ENCODE measurements around the gene KMT2E.
A peak's percentile ranks its signal among the peaks of the same experiment; 100 is the strongest.

KMT2E gene

DNA sequence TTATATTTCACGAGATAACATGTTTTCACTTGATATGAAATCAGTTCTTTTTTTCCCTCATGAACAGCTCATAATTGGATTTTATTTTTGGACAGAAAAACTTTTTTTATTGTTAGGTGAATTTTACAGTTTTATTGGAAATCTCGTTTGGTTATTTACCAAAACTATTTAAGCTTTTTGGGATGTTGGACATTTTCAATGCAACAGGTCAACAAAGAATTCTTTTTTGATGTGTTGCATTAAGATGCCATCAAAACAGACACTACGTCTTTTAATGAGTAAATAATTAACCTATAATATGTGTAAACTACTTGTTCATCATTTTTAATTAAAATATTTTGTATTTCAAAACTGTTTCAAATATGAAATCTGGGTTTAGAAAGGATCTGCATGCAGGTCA, 5.3 kb downstream of the KMT2E start:
- peaks cover 56% of the 10 kb centered on the region for H4K20me1 ChIP-seq (ENCODE audit: insufficient read depth, low read length)
- no peak for TF ChIP-seq EZH2 (IDR thresholded peaks at IDR 0.05; ENCODE audit: borderline replicate concordance, low read depth, low read length, severe bottlenecking)
- TF ChIP-seq, protein P1, sequence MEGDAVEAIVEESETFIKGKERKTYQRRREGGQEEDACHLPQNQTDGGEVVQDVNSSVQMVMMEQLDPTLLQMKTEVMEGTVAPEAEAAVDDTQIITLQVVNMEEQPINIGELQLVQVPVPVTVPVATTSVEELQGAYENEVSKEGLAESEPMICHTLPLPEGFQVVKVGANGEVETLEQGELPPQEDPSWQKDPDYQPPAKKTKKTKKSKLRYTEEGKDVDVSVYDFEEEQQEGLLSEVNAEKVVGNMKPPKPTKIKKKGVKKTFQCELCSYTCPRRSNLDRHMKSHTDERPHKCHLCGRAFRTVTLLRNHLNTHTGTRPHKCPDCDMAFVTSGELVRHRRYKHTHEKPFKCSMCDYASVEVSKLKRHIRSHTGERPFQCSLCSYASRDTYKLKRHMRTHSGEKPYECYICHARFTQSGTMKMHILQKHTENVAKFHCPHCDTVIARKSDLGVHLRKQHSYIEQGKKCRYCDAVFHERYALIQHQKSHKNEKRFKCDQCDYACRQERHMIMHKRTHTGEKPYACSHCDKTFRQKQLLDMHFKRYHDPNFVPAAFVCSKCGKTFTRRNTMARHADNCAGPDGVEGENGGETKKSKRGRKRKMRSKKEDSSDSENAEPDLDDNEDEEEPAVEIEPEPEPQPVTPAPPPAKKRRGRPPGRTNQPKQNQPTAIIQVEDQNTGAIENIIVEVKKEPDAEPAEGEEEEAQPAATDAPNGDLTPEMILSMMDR (IDR thresholded peaks at IDR 0.05; ENCODE audit: borderline replicate concordance, extremely low read depth, low read length, poor library complexity, severe bottlenecking), result no peak
- no peak overlapping the region for H2AFZ ChIP-seq (ENCODE audit: low read depth, low read length)
- no peak overlapping the region for H3K27ac ChIP-seq (ENCODE audit: low read length)
- no peaks in the 10 kb centered on the region for H3K27me3 ChIP-seq (ENCODE audit: insufficient read depth, low read length, poor library complexity)
- no peak for DNase-seq
- no peak for ATAC-seq (ENCODE audit: insufficient read depth, low read depth)
- no peaks in the 10 kb centered on the region for H3K9me3 ChIP-seq (ENCODE audit: insufficient read depth, low read length, severe bottlenecking)
- peak overlapping the region; percentile 62; the same call in 1 of the 2 replicates for H3K4me2 ChIP-seq (ENCODE audit: insufficient read depth, low read length)
- H3K79me2 ChIP-seq (ENCODE audit: insufficient read depth, low read length), result peaks cover 99% of the 10 kb centered on the region
- no peak overlapping the region for H3K4me3 ChIP-seq (ENCODE audit: low read depth in 1 of 2, low read length in 2 of 2)
- H3K4me1 ChIP-seq (ENCODE audit: insufficient read depth, low read length), result peaks cover 61% of the 10 kb centered on the region
- no peak overlapping the region; the same call in 1 of the 2 replicates for H3K9ac ChIP-seq (ENCODE audit: low read depth, low read length)
- peaks cover 18% of the 10 kb centered on the region; the same call in 1 of the 2 replicates for H3K36me3 ChIP-seq (ENCODE audit: insufficient read depth, low read length)

DNA sequence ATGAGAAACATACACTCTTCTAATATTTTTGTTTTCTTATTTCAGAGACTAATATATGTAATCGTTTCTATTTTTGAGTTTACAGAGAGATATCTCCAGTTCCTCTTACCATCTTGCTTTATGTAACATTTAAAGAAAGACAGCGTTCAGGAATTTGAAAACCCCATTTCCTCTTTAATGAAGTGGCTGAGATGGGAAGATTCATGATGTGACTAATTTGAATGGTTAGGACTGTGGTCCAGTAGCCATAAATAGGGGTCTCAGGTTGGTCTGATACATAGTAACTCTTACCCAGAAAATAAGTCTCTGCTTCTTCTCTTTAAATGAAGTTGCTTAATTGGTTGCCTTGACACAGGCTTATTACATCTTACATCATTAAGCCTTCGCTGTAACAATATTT, 6.9 kb downstream of the KMT2E start:
- Histone ChIP-seq H3K27ac (ENCODE audit: low read length) (no peak overlapping the region), H3K4me1 (ENCODE audit: insufficient read depth, low read length) (peaks cover 69% of the 10 kb centered on the region), H3K9me3 (ENCODE audit: insufficient read depth, low read length, severe bottlenecking) (no peaks in the 10 kb centered on the region), H3K9ac (ENCODE audit: low read depth, low read length) (no peak overlapping the region), H3K4me3 (ENCODE audit: low read depth in 1 of 2, low read length in 2 of 2) (no peak overlapping the region), H4K20me1 (ENCODE audit: insufficient read depth, low read length) (peaks cover 69% of the 10 kb centered on the region), H3K27me3 (ENCODE audit: insufficient read depth, low read length, poor library complexity) (no peaks in the 10 kb centered on the region), H3K79me2 (ENCODE audit: insufficient read depth, low read length) (peaks cover 99% of the 10 kb centered on the region), H3K4me2 (ENCODE audit: insufficient read depth, low read length) (peak overlapping the region; percentile 35; the same call in 1 of the 2 replicates), H2AFZ (ENCODE audit: low read depth, low read length) (no peak overlapping the region), H3K36me3 (ENCODE audit: insufficient read depth, low read length) (peaks cover 7% of the 10 kb centered on the region; the same call in 1 of the 2 replicates)
- ATAC-seq (ENCODE audit: insufficient read depth, low read depth), result no peak
- DNase-seq, result no peak
- no peak for TF ChIP-seq EZH2 (IDR thresholded peaks at IDR 0.05; ENCODE audit: borderline replicate concordance, low read depth, low read length, severe bottlenecking)
- TF ChIP-seq, protein P1 (IDR thresholded peaks at IDR 0.05; ENCODE audit: borderline replicate concordance, extremely low read depth, low read length, poor library complexity, severe bottlenecking), result no peak

DNA sequence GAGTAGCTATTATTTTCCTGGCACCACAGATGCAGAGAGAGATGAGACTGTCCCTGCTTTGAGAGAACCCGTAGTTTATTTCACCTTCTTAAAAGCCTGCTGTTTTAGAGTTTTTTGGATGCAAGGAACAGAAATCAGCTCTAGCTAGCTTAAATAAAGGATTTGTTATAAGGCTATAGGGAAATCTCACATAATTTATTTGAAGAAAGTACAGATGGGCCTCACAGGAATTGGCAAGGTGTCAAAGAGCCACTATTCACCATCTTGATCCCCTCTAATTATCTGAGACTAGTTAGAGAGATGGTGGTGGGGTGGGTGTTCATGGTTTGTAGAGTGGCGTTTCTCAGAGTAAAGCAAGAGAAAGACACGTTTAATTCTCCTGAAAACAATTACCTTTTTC, 7.3 kb downstream of the KMT2E start:
- no peak overlapping the region for H3K27ac ChIP-seq (ENCODE audit: low read length)

More for the DNA sequence above, 7.3 kb downstream of the KMT2E start:
- Histone ChIP-seq H3K4me1 (ENCODE audit: insufficient read depth, low read length) (peaks cover 69% of the 10 kb centered on the region), H3K4me2 (ENCODE audit: insufficient read depth, low read length) (peak overlapping the region; percentile 35; the same call in 1 of the 2 replicates), H3K27me3 (ENCODE audit: insufficient read depth, low read length, poor library complexity) (no peaks in the 10 kb centered on the region), H4K20me1 (ENCODE audit: insufficient read depth, low read length) (peaks cover 73% of the 10 kb centered on the region), H3K9me3 (ENCODE audit: insufficient read depth, low read length, severe bottlenecking) (no peaks in the 10 kb centered on the region), H3K4me3 (ENCODE audit: low read depth in 1 of 2, low read length in 2 of 2) (no peak overlapping the region), H3K79me2 (ENCODE audit: insufficient read depth, low read length) (peaks cover 99% of the 10 kb centered on the region), H2AFZ (ENCODE audit: low read depth, low read length) (no peak overlapping the region), H3K36me3 (ENCODE audit: insufficient read depth, low read length) (peaks cover 7% of the 10 kb centered on the region; the same call in 1 of the 2 replicates), H3K9ac (ENCODE audit: low read depth, low read length) (no peak overlapping the region)
- TF ChIP-seq EZH2 (IDR thresholded peaks at IDR 0.05; ENCODE audit: borderline replicate concordance, low read depth, low read length, severe bottlenecking), result no peak
- TF ChIP-seq, protein P1 (IDR thresholded peaks at IDR 0.05; ENCODE audit: borderline replicate concordance, extremely low read depth, low read length, poor library complexity, severe bottlenecking), result no peak
- ATAC-seq (ENCODE audit: insufficient read depth, low read depth) (no peak), DNase-seq (no peak)
